PC-3 (cell line): ENCODE measurements around the gene PCDHGA4. TPM values are rescaled to one million over a fixed set of nuclear protein-coding genes. Genes with fewer than 3 reads are reported as not detected.

Experiments used
- ATAC-seq: fragments of 200-7000 bp; cut with Tn5 transposase; 2 replicates; pipeline ENCODE4 v1.9.1; 2020; ENCODE audit warnings: mild to moderate bottlenecking, moderate library complexity
- Bru-seq: library from RNA; stranded (reverse); fragments of 400-500 nt; gene quantifications from one replicate; lab custom pipeline; 2021; lab: Mats Ljungman, UMichigan
- BruChase-seq, 2 experiments: library from RNA; stranded (reverse); fragments of 400-500 nt; gene quantifications; one replicate each; lab custom pipeline; 2021; lab: Mats Ljungman, UMichigan
- BruUV-seq: library from RNA; stranded (reverse); fragments of 400-500 nt; replicated peaks from 2 replicates; lab custom pipeline; 2021; lab: Mats Ljungman, UMichigan
- CTCF ChIA-PET: fragments of 300-600 bp; sonication (Branson Sonifier 250); formaldehyde crosslinking; loops from one replicate; lab custom pipeline; 2022; ENCODE audit warnings: antibody characterized with exemption; lab: Charles Lee
- POLR2A ChIA-PET: fragments of 300-600 bp; sonication (Branson Sonifier 250); formaldehyde crosslinking; loops from one replicate; lab custom pipeline; 2022; ENCODE audit warnings: antibody characterized with exemption; ENCODE audit not compliant: unreplicated experiment; lab: Charles Lee
- DNase-seq: peaks from one replicate; pipeline ENCODE4 v3.0.0-alpha.2; 2015
- H2AFZ ChIP-seq: fragments of 300-600 bp; sonication (generic); 2 replicates; pipeline ENCODE4 v1.6.0; 2016; ENCODE audit warnings: antibody characterized with exemption, low read length
- H3F3A ChIP-seq: fragments of 300-600 bp; sonication (generic); one replicate; pipeline ENCODE4 v1.6.0; 2017; ENCODE audit warnings: antibody characterized with exemption, low read length, control low read depth, mild to moderate bottlenecking; ENCODE audit not compliant: unreplicated experiment
- H3K27ac ChIP-seq: fragments of 300-600 bp; sonication (generic); 2 replicates; pipeline ENCODE4 v1.5.1; 2016; ENCODE audit warnings: mild to moderate bottlenecking, low read length
- H3K27me3 ChIP-seq: fragments of 300-600 bp; sonication (generic); 2 replicates; pipeline ENCODE4 v1.6.1; 2016; ENCODE audit warnings: low read length, mixed read lengths
- H3K36me3 ChIP-seq: fragments of 300-600 bp; sonication (generic); 2 replicates; pipeline ENCODE4 v1.6.1; 2016; ENCODE audit warnings: low read depth, mixed run types, low read length, mixed read lengths
- H3K4me1 ChIP-seq: fragments of 300-600 bp; sonication (generic); 2 replicates; pipeline ENCODE4 v1.5.1; 2016; ENCODE audit warnings: low read length; ENCODE audit not compliant: insufficient read depth
- H3K4me2 ChIP-seq: fragments of 300-600 bp; sonication (generic); 2 replicates; pipeline ENCODE4 v1.6.0; 2016; ENCODE audit warnings: low read length
- H3K4me3 ChIP-seq: fragments of 300-600 bp; sonication (generic); 2 replicates; pipeline ENCODE4 v1.5.1; 2016; ENCODE audit warnings: mild to moderate bottlenecking, low read length, mixed read lengths
- H3K79me2 ChIP-seq: fragments of 300-600 bp; sonication (generic); 2 replicates; pipeline ENCODE4 v1.6.1; 2017; ENCODE audit warnings: low read length, mixed read lengths
- H3K9ac ChIP-seq: fragments of 300-600 bp; sonication (generic); 2 replicates; pipeline ENCODE4 v1.6.0; 2016; ENCODE audit warnings: mild to moderate bottlenecking, low read length
- H3K9me2 ChIP-seq: fragments of 300-600 bp; sonication (generic); replicated peaks from 2 replicates; pipeline ENCODE4 v1.6.1; 2016; ENCODE audit warnings: mixed run types, low read length, mixed read lengths
- H3K9me3 ChIP-seq: fragments of 300-600 bp; sonication (generic); 2 replicates; pipeline ENCODE4 v1.6.1; 2016; ENCODE audit warnings: low read length, mixed read lengths
- H4K20me1 ChIP-seq: fragments of 300-600 bp; sonication (generic); 2 replicates; pipeline ENCODE4 v1.6.1; 2016; ENCODE audit warnings: low read length, mixed read lengths
- EZH2 ChIP-seq: fragments of 300-600 bp; sonication (generic); IDR thresholded peaks from one replicate; pipeline ENCODE4 v1.6.1; 2017; ENCODE audit warnings: antibody characterized with exemption, mild to moderate bottlenecking, low read length; ENCODE audit not compliant: unreplicated experiment
- EZH2phosphoT487 ChIP-seq: fragments of 300-600 bp; sonication (generic); IDR thresholded peaks from 2 replicates; pipeline ENCODE4 v1.6.1; 2018; ENCODE audit warnings: mild to moderate bottlenecking, antibody characterized with exemption, low read length, borderline replicate concordance
- intact Hi-C: fragments of 100-400 bp; cut with micrococcal nuclease; formaldehyde crosslinking; loops from 2 replicates; pipeline ENCODE4 v1.9.0; 2023
- long read RNA-seq: library from polyadenylated mRNA; unstranded; transcript quantifications from one replicate; pipeline ENCODE4 v2.0.0, GENCODE V29; 2021; ENCODE audit not compliant: unreplicated experiment
- total RNA-seq: library from RNA; depleted of rRNA; stranded (reverse); fragments of >200 nt; gene quantifications from 2 replicates; pipeline ENCODE4 v1.2.3, GENCODE V29; 2014; rRNA removed
- TF ChIP-seq, protein P1 (sequence below): fragments of 300-600 bp; sonication (generic); conservative IDR thresholded peaks from 2 replicates; pipeline ENCODE4 v1.5.1; 2017; ENCODE audit warnings: antibody characterized with exemption, low read depth, mild to moderate bottlenecking, low read length

Gene PCDHGA4
- 0.04 TPM in 1 of 2 replicates, not detected in the other for total RNA-seq
- percentile 31 among the genes with signal in this experiment for Bru-seq, nascent RNA
- percentile 34 among the genes with signal in this experiment for BruChase-seq, experiment 1, labeled RNA remaining after a 6-hour chase
- BruChase-seq, experiment 2, labeled RNA remaining after a 2-hour chase: percentile 44 among the genes with signal in this experiment
- long read RNA-seq, partial matches to known transcripts: 0 of 1 reads
- long read RNA-seq, other reads (novel, unspliced or antisense): 0 of 1 reads

DNA sequence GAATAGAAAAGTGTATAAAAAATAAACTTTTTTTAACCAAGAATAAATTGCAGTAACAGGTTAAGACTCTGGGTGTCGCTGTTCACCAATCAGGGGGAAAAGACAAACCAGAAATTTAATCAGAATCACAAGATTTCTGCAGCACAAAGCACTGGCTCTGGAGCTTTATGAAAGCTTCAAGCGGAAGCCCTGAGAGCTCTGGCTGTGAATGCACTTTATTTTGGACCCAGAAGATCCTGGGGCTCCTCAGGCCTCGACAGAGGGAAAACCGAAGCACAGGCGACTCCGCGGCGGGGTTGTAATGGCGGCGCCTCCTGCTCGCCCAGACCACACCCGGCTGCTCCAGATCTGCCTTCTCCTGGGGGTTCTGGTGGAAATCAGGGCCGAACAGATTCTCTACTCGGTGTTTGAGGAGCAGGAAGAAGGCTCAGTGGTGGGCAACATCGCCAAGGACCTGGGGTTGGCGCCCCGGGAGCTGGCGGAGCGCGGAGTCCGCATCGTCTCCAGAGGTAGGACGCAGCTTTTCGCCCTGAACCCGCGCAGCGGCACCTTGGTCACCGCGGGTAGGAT lies at the start of gene PCDHGA4:
Gene PCDHGA4 (plus strand): TSS at position 122 of the 570 bp plus-strand sequence. CDS start 87 bp downstream, at position 209.
- H3K36me3 ChIP-seq: no peaks in the 10 kb centered on the region
- no peak within 1 kb of the TSS for H3K4me2 ChIP-seq
- TF ChIP-seq, protein P1, sequence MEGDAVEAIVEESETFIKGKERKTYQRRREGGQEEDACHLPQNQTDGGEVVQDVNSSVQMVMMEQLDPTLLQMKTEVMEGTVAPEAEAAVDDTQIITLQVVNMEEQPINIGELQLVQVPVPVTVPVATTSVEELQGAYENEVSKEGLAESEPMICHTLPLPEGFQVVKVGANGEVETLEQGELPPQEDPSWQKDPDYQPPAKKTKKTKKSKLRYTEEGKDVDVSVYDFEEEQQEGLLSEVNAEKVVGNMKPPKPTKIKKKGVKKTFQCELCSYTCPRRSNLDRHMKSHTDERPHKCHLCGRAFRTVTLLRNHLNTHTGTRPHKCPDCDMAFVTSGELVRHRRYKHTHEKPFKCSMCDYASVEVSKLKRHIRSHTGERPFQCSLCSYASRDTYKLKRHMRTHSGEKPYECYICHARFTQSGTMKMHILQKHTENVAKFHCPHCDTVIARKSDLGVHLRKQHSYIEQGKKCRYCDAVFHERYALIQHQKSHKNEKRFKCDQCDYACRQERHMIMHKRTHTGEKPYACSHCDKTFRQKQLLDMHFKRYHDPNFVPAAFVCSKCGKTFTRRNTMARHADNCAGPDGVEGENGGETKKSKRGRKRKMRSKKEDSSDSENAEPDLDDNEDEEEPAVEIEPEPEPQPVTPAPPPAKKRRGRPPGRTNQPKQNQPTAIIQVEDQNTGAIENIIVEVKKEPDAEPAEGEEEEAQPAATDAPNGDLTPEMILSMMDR: peak; percentile 41
- TF ChIP-seq EZH2 (no peak), EZH2phosphoT487 (no peak)
- DNase-seq: no peak
- no peak within 1 kb of the TSS for H3K9ac ChIP-seq
- H3K9me2 ChIP-seq: no peaks in the 10 kb centered on the region
- no peak within 1 kb of the TSS for H3K27ac ChIP-seq
- CTCF ChIA-PET: no interaction called here
- intact Hi-C loops: no loop called here
- H3K4me1 ChIP-seq: no peaks in the 10 kb centered on the region
- H2AFZ ChIP-seq: no peak within 1 kb of the TSS
- POLR2A ChIA-PET: no interaction called here
- no peaks in the 10 kb centered on the region for H3K27me3 ChIP-seq
- no peaks in the 10 kb centered on the region for H3K79me2 ChIP-seq
- ATAC-seq: no peak
- H3F3A ChIP-seq: no peaks in the 10 kb centered on the region
- no peak within 1 kb of the TSS for H3K4me3 ChIP-seq
- BruUV-seq: no TSS peak
- H3K9me3 ChIP-seq: no peaks in the 10 kb centered on the region
- no peaks in the 10 kb centered on the region for H4K20me1 ChIP-seq

DNA sequence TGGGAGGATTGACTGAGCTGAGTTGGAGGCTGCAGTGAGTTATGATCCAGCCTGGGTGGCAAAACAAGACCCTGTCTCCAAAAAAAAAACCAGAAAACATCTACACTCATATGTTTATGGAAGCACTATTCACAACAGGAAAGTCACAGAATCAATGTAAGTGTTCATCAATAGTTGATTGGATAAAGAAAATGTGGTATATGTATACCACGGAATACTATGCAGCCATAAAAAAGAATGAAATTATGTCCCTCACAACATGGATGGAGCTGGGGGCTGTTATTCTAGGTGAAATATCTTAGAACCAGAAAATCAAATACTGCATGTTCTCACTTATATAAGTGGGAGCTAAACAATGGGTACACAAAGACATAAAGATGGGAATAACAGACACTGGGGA lies 48.2 kb upstream of the PCDHGA4 start:
- intact Hi-C loops: no loop called here
- POLR2A ChIA-PET: no interaction called here

More for the DNA sequence above, 48.2 kb upstream of the PCDHGA4 start:
- Histone ChIP-seq H3K79me2 (no peaks in the 10 kb centered on the region), H2AFZ (no peak overlapping the region), H3K9me3 (no peaks in the 10 kb centered on the region), H3K9ac (no peak overlapping the region), H3F3A (no peaks in the 10 kb centered on the region), H3K4me3 (no peak overlapping the region), H3K36me3 (no peaks in the 10 kb centered on the region), H3K4me2 (no peak overlapping the region), H4K20me1 (no peaks in the 10 kb centered on the region), H3K4me1 (no peaks in the 10 kb centered on the region), H3K9me2 (no peaks in the 10 kb centered on the region), H3K27me3 (no peaks in the 10 kb centered on the region), H3K27ac (no peak overlapping the region)
- ATAC-seq: no peak
- no TSS peak for BruUV-seq
- TF ChIP-seq, protein P1: no peak
- no peak for TF ChIP-seq EZH2phosphoT487
- TF ChIP-seq EZH2: no peak
- no peak for DNase-seq
- CTCF ChIA-PET: no interaction called here
